Spleen (tissue), 7 donors: ENCODE measurements around the gene MRPS21.

Source experiments
- POLR2A ChIP-seq, 3 donors: fragments of 450-650 bp; IDR thresholded peaks; one replicate each; pipeline ENCODE4 v1.5.1; 2017; ENCODE audit warnings: antibody characterized with exemption in 3 of 3, mild to moderate bottlenecking in 1 of 3
- TF ChIP-seq, protein P1 (sequence below), 11 experiments: fragments of 200-600 bp in 7 of 11; fragments of 450-650 bp in 4 of 11; sonication (generic) in 4 of 11; IDR thresholded peaks in 8 of 11; conservative IDR thresholded peaks in 3 of 11; 1 replicate in 7 of 11; 2 replicates in 4 of 11; pipeline versions ENCODE4 v1.4.0 to v1.8.0; 2016 to 2021; ENCODE audit warnings: antibody characterized with exemption in 11 of 11, inconsistent platforms in 4 of 11, mild to moderate bottlenecking in 1 of 11
- donor health status: DM: no; HTN: no; CAD: no; lungs with moderate emphysema.
- donor health status: DM: no; HTN: no; CAD: no.
- donor health status: DM: no; HTN: no; CAD: no.

DNA sequence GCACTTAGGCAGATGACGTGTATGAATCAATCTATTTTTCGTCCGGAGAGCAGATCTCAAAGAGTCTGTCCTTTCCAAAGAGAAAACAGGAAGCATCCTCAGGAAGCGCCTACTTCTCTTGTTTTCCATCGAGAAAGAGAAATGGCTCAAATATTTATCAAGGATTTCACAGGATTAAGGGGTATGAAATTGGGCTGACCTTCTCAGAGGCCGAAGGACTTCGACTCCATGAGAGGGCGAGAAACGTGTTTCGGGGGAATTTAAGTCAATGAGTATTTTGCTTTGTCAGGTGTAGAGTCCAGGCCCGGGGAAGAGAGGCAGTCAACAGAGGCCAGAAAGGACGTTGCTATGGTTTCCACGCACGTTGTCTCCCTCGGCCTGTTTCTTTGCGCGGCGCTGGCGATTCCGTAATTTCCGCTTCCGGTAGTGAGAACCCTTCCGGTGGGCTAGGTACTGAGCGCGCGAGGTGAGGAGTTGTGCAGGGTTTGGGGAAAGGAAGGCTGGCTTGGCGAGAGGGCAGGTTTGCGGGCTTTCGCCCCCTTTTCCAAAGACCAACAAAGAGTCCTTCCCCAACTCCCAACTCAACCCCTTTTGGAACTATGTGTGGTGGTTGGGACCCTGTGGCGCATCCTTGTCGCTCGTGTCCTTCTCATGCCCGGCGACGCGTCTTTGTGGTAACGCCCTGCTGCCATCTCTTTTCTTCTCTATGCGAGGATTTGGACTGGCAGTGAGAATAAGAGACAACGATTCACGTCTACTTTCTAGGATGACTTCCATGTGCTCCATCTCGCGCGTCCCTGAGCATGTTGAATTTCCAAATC is at the start of gene MRPS21:
- TF ChIP-seq, protein P1, sequence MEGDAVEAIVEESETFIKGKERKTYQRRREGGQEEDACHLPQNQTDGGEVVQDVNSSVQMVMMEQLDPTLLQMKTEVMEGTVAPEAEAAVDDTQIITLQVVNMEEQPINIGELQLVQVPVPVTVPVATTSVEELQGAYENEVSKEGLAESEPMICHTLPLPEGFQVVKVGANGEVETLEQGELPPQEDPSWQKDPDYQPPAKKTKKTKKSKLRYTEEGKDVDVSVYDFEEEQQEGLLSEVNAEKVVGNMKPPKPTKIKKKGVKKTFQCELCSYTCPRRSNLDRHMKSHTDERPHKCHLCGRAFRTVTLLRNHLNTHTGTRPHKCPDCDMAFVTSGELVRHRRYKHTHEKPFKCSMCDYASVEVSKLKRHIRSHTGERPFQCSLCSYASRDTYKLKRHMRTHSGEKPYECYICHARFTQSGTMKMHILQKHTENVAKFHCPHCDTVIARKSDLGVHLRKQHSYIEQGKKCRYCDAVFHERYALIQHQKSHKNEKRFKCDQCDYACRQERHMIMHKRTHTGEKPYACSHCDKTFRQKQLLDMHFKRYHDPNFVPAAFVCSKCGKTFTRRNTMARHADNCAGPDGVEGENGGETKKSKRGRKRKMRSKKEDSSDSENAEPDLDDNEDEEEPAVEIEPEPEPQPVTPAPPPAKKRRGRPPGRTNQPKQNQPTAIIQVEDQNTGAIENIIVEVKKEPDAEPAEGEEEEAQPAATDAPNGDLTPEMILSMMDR (IDR thresholded peaks at IDR 0.05 in 8 of 11, conservative IDR thresholded peaks at IDR 0.05 in 3 of 11): no peak
- TF ChIP-seq POLR2A (IDR thresholded peaks at IDR 0.05): peak in 1 of 3 donors; percentile 70
